MM.1S (cell line): ENCODE measurements around the gene ADAMTS3.

Experiments used
- DNase-seq: peaks from one replicate; pipeline ENCODE4 v3.0.0-alpha.2; 2015
- H2AFZ ChIP-seq: fragments of 300-600 bp; sonication (generic); 2 replicates; pipeline ENCODE4 v1.6.0; 2016; ENCODE audit warnings: antibody characterized with exemption, low read length
- H3F3A ChIP-seq: fragments of 300-600 bp; sonication (generic); 2 replicates; pipeline ENCODE4 v1.6.1; 2016; ENCODE audit warnings: mild to moderate bottlenecking, antibody characterized with exemption, low read length, moderate library complexity, mixed read lengths; ENCODE audit not compliant: insufficient read depth
- H3K27ac ChIP-seq: fragments of 300-600 bp; sonication (generic); 2 replicates; pipeline ENCODE4 v1.5.1; 2016; ENCODE audit warnings: mild to moderate bottlenecking, low read length
- H3K27me3 ChIP-seq: fragments of 300-600 bp; sonication (generic); replicated peaks from 2 replicates; pipeline ENCODE4 v1.6.0; 2016; ENCODE audit warnings: low read length; ENCODE audit not compliant: insufficient read depth
- H3K36me3 ChIP-seq: fragments of 300-600 bp; sonication (generic); replicated peaks from 2 replicates; pipeline ENCODE4 v1.6.1; 2016; ENCODE audit warnings: mild to moderate bottlenecking, low read length, mixed read lengths; ENCODE audit not compliant: insufficient read depth
- H3K4me1 ChIP-seq: fragments of 300-600 bp; sonication (generic); 2 replicates; pipeline ENCODE4 v1.6.1; 2016; ENCODE audit warnings: low read length, mixed read lengths
- H3K4me2 ChIP-seq: fragments of 300-600 bp; sonication (generic); 2 replicates; pipeline ENCODE4 v1.6.0; 2016; ENCODE audit warnings: low read depth, low read length
- H3K4me3 ChIP-seq: fragments of 300-600 bp; sonication (generic); 2 replicates; pipeline ENCODE4 v1.5.1; 2016; ENCODE audit warnings: low read length, mixed read lengths
- H3K79me2 ChIP-seq: fragments of 300-600 bp; sonication (generic); 2 replicates; pipeline ENCODE4 v1.6.1; 2016; ENCODE audit warnings: mixed run types, low read length, mixed read lengths
- H3K9ac ChIP-seq: fragments of 300-600 bp; sonication (generic); 2 replicates; pipeline ENCODE4 v1.6.1; 2016; ENCODE audit warnings: low read length, mixed read lengths
- H3K9me2 ChIP-seq: fragments of 300-600 bp; sonication (generic); replicated peaks from 2 replicates; pipeline ENCODE4 v1.6.1; 2016; ENCODE audit warnings: mild to moderate bottlenecking, low read length, mixed read lengths; ENCODE audit not compliant: insufficient read depth
- H3K9me3 ChIP-seq: fragments of 300-600 bp; sonication (generic); replicated peaks from 2 replicates; pipeline ENCODE4 v1.6.1; 2016; ENCODE audit warnings: mild to moderate bottlenecking, low read length, mixed read lengths; ENCODE audit not compliant: insufficient read depth
- H4K20me1 ChIP-seq: fragments of 300-600 bp; sonication (generic); 2 replicates; pipeline ENCODE4 v1.6.1; 2016; ENCODE audit warnings: mild to moderate bottlenecking, low read length, moderate library complexity, mixed read lengths; ENCODE audit not compliant: insufficient read depth
- CTCF ChIP-seq: fragments of 300-600 bp; sonication (generic); IDR thresholded peaks from 2 replicates; pipeline ENCODE4 v1.5.1; 2016; ENCODE audit warnings: antibody characterized with exemption, low read length, mixed read lengths
- EZH2 ChIP-seq: fragments of 300-600 bp; sonication (generic); optimal IDR thresholded peaks from 2 replicates; pipeline ENCODE3; 2017; ENCODE audit warnings: low read depth, mild to moderate bottlenecking, antibody characterized with exemption, low read length, mixed read lengths
- EZH2phosphoT487 ChIP-seq: fragments of 300-600 bp; sonication (generic); IDR thresholded peaks from 2 replicates; pipeline ENCODE4 v1.6.1; 2018; ENCODE audit warnings: antibody characterized with exemption, low read length

The ADAMTS3 gene

GRCh38 chr4:72243641-72244040 lies 325.4 kb downstream of the ADAMTS3 start:
- TF ChIP-seq EZH2 (no peak), CTCF (no peak), EZH2phosphoT487 (no peak)
- H3K4me2 ChIP-seq, result no peak overlapping the region
- no peak overlapping the region for H3K4me3 ChIP-seq

GRCh38 chr4:72239487-72240116 lies 329.4 kb downstream of the ADAMTS3 start:
- H3K9ac ChIP-seq, result no peak overlapping the region
- no peak for TF ChIP-seq EZH2
- no peak for TF ChIP-seq CTCF
- TF ChIP-seq EZH2phosphoT487, result no peak
- no peak overlapping the region for H3K4me2 ChIP-seq
- DNase-seq, result no peak
- H3K27ac ChIP-seq, result no peak overlapping the region
- no peaks in the 10 kb centered on the region for H3K79me2 ChIP-seq
- H3K9me2 ChIP-seq, result no peaks in the 10 kb centered on the region
- H3K4me3 ChIP-seq, result no peak overlapping the region
- no peaks in the 10 kb centered on the region for H4K20me1 ChIP-seq
- H3K4me1 ChIP-seq, result no peaks in the 10 kb centered on the region
- no peaks in the 10 kb centered on the region for H3F3A ChIP-seq
- H3K9me3 ChIP-seq, result no peaks in the 10 kb centered on the region
- H3K36me3 ChIP-seq, result no peaks in the 10 kb centered on the region
- no peaks in the 10 kb centered on the region for H3K27me3 ChIP-seq
- no peak overlapping the region for H2AFZ ChIP-seq

More at GRCh38 chr4:72243641-72244040, 325.4 kb downstream of the ADAMTS3 start:
- H3K9me3 ChIP-seq, result no peaks in the 10 kb centered on the region
- H3K36me3 ChIP-seq, result no peaks in the 10 kb centered on the region
- no peak overlapping the region for H3K9ac ChIP-seq
- no peaks in the 10 kb centered on the region for H3K79me2 ChIP-seq
- H2AFZ ChIP-seq, result no peak overlapping the region
- no peaks in the 10 kb centered on the region for H3K27me3 ChIP-seq
- H3K4me1 ChIP-seq, result no peaks in the 10 kb centered on the region
- H4K20me1 ChIP-seq, result no peaks in the 10 kb centered on the region
- no peaks in the 10 kb centered on the region for H3K9me2 ChIP-seq
- no peaks in the 10 kb centered on the region for H3F3A ChIP-seq
- no peak for DNase-seq
- H3K27ac ChIP-seq, result no peak overlapping the region
